Panc1 (cell line): ENCODE results near the gene ALX3.

Experiments
- CTCF ChIP-seq: fragments of 450-650 bp; IDR thresholded peaks from 2 replicates; pipeline ENCODE4 v1.5.1; 2017; ENCODE audit warnings: mild to moderate bottlenecking
- POLR2AphosphoS5 ChIP-seq: IDR thresholded peaks from 2 replicates; pipeline ENCODE4 v1.6.1; 2012; ENCODE audit warnings: mild to moderate bottlenecking, low read depth, low read length, moderate library complexity
- REST ChIP-seq, 2 experiments: IDR thresholded peaks; 2 replicates each; pipeline ENCODE4 v1.6.1; 2011 to 2012; ENCODE audit warnings: low read depth in 2 of 2, control low read depth in 1 of 2, low read length in 1 of 2, mild to moderate bottlenecking in 1 of 2, moderate library complexity in 1 of 2; ENCODE audit not compliant: insufficient read depth in 1 of 2
- TCF7L2 ChIP-seq: IDR thresholded peaks from 2 replicates; pipeline ENCODE4 v1.6.1; 2011; ENCODE audit warnings: mild to moderate bottlenecking, low read depth, low read length, inconsistent platforms

GRCh38 chr1:110055493-110056284 lies 14.8 kb downstream of the ALX3 start:
- TF ChIP-seq CTCF (no peak), POLR2AphosphoS5 (no peak), REST (IDR thresholded peaks at IDR 0.05; ENCODE audit: insufficient read depth in 1 of 2, low read depth in 2 of 2, low read length in 1 of 2) (no peak), TCF7L2 (no peak)
